Measurements from ENCODE around the gene LRBA. TPM values are rescaled to one million over a fixed set of nuclear protein-coding genes. Genes with fewer than 3 reads are reported as not detected.
A peak's percentile ranks its signal among the peaks of the same experiment; 100 is the strongest.

LRBA gene
- total RNA-seq, 2 donors from 2014 or later, result 30.9 to 33.7 TPM

DNA sequence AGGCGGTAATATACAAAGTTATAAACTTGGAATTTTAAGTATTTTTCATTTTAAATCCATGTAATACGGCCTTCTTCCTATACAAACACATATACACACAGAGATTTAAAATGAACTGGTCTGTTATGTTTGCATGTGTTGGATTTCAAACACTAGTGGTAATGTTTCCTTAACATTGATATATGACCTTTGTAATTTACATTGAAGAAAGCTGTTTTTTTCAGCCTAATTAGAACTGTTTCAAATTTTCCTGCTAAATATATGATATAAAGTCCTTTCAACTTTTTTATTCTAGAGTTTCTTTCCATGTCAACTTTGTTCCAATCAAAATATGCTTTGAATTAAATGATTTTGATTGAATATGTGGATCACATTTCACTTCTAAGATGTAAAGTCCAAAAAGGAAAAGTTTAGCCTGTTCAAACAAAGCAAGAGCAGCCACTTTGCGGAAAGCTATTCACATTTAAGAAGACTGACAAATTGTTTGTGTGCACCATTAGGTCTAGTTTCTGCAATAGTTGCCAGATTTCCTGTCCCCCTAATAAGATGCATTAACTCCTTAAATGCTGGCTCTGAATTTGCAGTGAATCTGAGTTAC, 659.1 kb downstream of the LRBA start:
- Histone ChIP-seq H3K9me3 (no peaks in the 10 kb centered on the region), H3K4me3 (no peak overlapping the region), H3K4me1 (ENCODE audit: control insufficient read depth in 1 of 2, low read depth in 2 of 2) (no peaks in the 10 kb centered on the region), H3K27ac (no peak overlapping the region), H3K36me3 (no peaks in the 10 kb centered on the region), H3K27me3 (replicated peaks; ENCODE audit: insufficient read depth) (no peaks in the 10 kb centered on the region)
- ATAC-seq (ENCODE audit: insufficient number of reproducible peaks, low FRiP score, low read depth) (no peak), DNase-seq (ENCODE audit: low spot score) (no peak)
- TF ChIP-seq, protein P1, sequence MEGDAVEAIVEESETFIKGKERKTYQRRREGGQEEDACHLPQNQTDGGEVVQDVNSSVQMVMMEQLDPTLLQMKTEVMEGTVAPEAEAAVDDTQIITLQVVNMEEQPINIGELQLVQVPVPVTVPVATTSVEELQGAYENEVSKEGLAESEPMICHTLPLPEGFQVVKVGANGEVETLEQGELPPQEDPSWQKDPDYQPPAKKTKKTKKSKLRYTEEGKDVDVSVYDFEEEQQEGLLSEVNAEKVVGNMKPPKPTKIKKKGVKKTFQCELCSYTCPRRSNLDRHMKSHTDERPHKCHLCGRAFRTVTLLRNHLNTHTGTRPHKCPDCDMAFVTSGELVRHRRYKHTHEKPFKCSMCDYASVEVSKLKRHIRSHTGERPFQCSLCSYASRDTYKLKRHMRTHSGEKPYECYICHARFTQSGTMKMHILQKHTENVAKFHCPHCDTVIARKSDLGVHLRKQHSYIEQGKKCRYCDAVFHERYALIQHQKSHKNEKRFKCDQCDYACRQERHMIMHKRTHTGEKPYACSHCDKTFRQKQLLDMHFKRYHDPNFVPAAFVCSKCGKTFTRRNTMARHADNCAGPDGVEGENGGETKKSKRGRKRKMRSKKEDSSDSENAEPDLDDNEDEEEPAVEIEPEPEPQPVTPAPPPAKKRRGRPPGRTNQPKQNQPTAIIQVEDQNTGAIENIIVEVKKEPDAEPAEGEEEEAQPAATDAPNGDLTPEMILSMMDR (IDR thresholded peaks at IDR 0.05), result no peak

DNA sequence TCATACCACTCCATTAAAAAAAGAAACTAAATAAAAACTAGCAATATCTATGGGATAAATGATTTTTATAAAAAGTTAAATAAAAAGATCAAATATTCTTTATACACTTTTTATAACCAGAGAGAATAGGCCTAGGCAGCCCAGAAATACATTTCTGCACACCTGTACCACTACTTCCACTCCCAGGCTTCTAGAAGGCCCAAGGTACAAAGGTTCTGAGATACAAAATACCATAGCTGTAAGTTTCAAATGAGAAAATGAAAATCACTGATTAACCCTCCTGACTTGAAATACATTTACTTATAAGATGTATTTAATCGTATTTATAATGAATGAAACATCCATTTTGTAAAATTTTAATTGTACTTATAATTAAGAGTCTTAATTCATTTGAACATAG, 659.7 kb downstream of the LRBA start:
- DNase-seq (ENCODE audit: low spot score), result no peak
- Histone ChIP-seq H3K27ac (no peak overlapping the region), H3K4me1 (ENCODE audit: control insufficient read depth in 1 of 2, low read depth in 2 of 2) (no peaks in the 10 kb centered on the region), H3K9me3 (no peaks in the 10 kb centered on the region), H3K36me3 (no peaks in the 10 kb centered on the region), H3K4me3 (no peak overlapping the region), H3K27me3 (replicated peaks; ENCODE audit: insufficient read depth) (no peaks in the 10 kb centered on the region)
- TF ChIP-seq, protein P1 (IDR thresholded peaks at IDR 0.05), result no peak
- ATAC-seq (ENCODE audit: insufficient number of reproducible peaks, low FRiP score, low read depth), result no peak

DNA sequence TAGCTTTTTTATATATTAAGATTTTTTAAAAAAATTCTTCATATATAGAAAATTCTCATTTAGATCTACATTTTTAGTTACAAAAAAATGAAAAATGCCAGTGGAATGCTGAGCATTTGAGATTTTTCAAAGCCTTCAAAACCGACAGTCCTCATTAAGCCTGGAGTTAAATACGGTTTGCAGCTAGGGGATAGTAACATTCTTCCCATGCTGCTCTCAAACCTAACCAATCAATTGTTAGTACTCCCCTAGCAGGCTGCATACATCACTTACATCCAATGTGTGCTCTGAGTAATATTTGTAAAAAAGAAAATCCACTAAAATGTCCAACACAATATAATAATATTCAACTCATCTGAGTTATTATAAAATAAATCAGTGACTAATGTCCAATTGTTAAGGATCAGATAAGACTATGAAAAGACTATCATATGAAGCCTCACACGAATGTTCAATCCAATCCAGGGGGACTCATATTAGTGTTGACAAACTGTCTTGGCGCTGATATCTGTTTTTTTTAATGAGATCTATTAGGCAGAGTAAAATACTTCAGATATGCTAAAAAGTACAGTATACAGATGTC, 660.8 kb downstream of the LRBA start:
- TF ChIP-seq, protein P1 (IDR thresholded peaks at IDR 0.05), result no peak
- ATAC-seq (ENCODE audit: insufficient number of reproducible peaks, low FRiP score, low read depth) (no peak), DNase-seq (ENCODE audit: low spot score) (no peak)
- Histone ChIP-seq H3K36me3 (no peaks in the 10 kb centered on the region), H3K4me1 (ENCODE audit: control insufficient read depth in 1 of 2, low read depth in 2 of 2) (no peaks in the 10 kb centered on the region), H3K27ac (no peak overlapping the region), H3K9me3 (no peaks in the 10 kb centered on the region), H3K4me3 (no peak overlapping the region), H3K27me3 (replicated peaks; ENCODE audit: insufficient read depth) (no peaks in the 10 kb centered on the region)

DNA sequence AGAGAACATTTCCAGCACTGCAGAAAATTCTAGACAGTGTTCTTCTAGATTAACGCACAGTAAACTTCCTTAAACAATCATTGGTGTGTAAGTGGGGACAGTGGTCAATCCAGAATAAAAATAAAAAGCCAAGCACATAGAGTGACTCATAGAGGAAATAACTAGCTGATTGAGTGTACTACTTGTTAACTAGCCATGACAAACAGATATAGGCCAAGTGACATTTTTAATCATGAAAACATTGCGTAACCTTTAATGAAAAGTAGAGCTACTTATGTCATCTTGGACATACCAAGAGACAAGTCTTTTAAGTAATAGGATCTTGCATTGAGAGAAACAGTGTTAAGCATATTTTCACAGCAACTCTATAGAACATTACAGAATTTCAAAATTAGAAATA, 667.0 kb downstream of the LRBA start:
- peaks cover 6 to 12% of the 10 kb centered on the region in 2 donors for H3K4me1 ChIP-seq (ENCODE audit: control insufficient read depth in 1 of 2, low read depth in 2 of 2)
- no peaks in the 10 kb centered on the region for H3K9me3 ChIP-seq
- no peaks in the 10 kb centered on the region for H3K27me3 ChIP-seq (replicated peaks; ENCODE audit: insufficient read depth)
- ATAC-seq (ENCODE audit: insufficient number of reproducible peaks, low FRiP score, low read depth) (peak; percentile 87), DNase-seq (ENCODE audit: low spot score) (no peak)
- TF ChIP-seq, protein P1 (IDR thresholded peaks at IDR 0.05), result no peak
- no peaks in the 10 kb centered on the region for H3K36me3 ChIP-seq
- no peak overlapping the region for H3K4me3 ChIP-seq
- H3K27ac ChIP-seq, result no peak overlapping the region

DNA sequence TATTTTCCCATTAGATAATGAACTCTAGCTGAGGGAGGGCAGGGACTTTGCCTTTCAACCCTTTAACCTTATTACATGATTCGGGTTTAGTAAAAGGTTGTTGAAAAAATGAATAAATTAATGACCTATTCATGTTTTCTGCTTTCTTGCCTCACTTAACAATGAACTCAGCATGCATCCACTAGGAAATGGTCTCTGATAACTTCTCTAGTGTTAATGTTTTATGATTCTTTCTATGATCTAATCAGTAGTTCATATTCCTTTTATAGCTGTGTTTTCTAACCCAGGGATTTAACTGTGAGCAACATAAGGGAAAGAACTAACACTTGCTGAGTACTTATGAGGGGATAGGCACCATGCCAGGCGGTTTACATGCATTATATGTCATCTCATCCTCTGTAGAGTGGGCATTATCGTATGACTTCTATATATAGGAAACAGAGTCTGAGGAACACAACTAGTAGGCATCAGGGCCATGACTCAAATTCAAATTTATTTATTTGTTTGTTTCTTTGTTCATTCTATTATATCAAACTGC, 669.8 kb downstream of the LRBA start:
- no peak overlapping the region for H3K4me3 ChIP-seq
- DNase-seq (ENCODE audit: low spot score) (no peak), ATAC-seq (ENCODE audit: insufficient number of reproducible peaks, low FRiP score, low read depth) (no peak)
- H3K4me1 ChIP-seq (ENCODE audit: control insufficient read depth in 1 of 2, low read depth in 2 of 2), result peaks cover 6 to 13% of the 10 kb centered on the region in 2 donors
- H3K27me3 ChIP-seq (replicated peaks; ENCODE audit: insufficient read depth), result no peaks in the 10 kb centered on the region
- TF ChIP-seq, protein P1 (IDR thresholded peaks at IDR 0.05), result no peak
- no peaks in the 10 kb centered on the region for H3K9me3 ChIP-seq
- no peak overlapping the region for H3K27ac ChIP-seq
- H3K36me3 ChIP-seq, result no peaks in the 10 kb centered on the region

Measured in thoracic aorta (tissue), 2 donors.